Panc1 (cell line): ENCODE results near the gene ATP6V0A4.

Source experiments
- POLR2AphosphoS5 ChIP-seq: IDR thresholded peaks from 2 replicates; pipeline ENCODE4 v1.6.1; 2012; ENCODE audit warnings: mild to moderate bottlenecking, low read depth, low read length, moderate library complexity
- TF ChIP-seq, protein P1 (sequence below): fragments of 450-650 bp; IDR thresholded peaks from 2 replicates; pipeline ENCODE4 v1.5.1; 2017; ENCODE audit warnings: mild to moderate bottlenecking

DNA sequence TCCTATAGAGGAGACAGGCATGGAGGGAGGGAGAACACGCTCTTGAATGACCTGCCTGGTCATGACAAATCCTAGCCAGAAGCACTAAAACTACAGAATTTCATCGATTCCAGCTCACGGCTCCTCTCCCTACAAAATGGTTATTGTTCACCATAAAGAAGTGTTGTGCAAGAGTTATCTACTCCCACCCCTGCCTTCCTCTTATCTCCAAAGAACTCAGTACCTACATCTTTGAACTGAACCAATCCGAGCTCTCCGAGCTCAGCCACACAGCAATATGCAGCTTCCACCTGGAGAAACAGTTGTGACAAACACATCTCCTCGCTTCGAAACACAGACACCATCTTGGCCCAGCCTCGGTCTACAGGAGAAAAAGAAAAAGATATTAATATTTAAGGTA, 27.1 kb downstream of the ATP6V0A4 start:
- TF ChIP-seq, protein P1, sequence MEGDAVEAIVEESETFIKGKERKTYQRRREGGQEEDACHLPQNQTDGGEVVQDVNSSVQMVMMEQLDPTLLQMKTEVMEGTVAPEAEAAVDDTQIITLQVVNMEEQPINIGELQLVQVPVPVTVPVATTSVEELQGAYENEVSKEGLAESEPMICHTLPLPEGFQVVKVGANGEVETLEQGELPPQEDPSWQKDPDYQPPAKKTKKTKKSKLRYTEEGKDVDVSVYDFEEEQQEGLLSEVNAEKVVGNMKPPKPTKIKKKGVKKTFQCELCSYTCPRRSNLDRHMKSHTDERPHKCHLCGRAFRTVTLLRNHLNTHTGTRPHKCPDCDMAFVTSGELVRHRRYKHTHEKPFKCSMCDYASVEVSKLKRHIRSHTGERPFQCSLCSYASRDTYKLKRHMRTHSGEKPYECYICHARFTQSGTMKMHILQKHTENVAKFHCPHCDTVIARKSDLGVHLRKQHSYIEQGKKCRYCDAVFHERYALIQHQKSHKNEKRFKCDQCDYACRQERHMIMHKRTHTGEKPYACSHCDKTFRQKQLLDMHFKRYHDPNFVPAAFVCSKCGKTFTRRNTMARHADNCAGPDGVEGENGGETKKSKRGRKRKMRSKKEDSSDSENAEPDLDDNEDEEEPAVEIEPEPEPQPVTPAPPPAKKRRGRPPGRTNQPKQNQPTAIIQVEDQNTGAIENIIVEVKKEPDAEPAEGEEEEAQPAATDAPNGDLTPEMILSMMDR = no peak
- TF ChIP-seq POLR2AphosphoS5 = no peak
